Myocyte (in vitro differentiated cells): ENCODE measurements around the gene DEFB114. TPM values are rescaled to one million over a fixed set of nuclear protein-coding genes. Genes with fewer than 3 reads are reported as not detected.

ENCODE experiments used
- DNase-seq: peaks from one replicate; pipeline ENCODE4 v3.0.0-alpha.2; 2012; ENCODE audit warnings: low read depth
- total RNA-seq: library from RNA; depleted of rRNA; stranded (reverse); fragments of >200 nt; gene quantifications from 2 replicates; pipeline ENCODE4 v1.2.3, GENCODE V29; 2014

The DEFB114 gene
- total RNA-seq, 1 donor from 2014 or later = not detected

- DNase-seq = no peak
Observed at GRCh38 chr6:49937017-49937416, 26.9 kb downstream of the DEFB114 start.

GRCh38 chr6:49935387-49935786 lies 28.6 kb downstream of the DEFB114 start:
- DNase-seq = no peak

GRCh38 chr6:49934770-49935169 lies 29.2 kb downstream of the DEFB114 start:
- no peak for DNase-seq

- DNase-seq = no peak
Observed at GRCh38 chr6:49933526-49933925, 30.4 kb downstream of the DEFB114 start.

- no peak for DNase-seq
Observed at GRCh38 chr6:49929340-49929739, 34.6 kb downstream of the DEFB114 start.

- peak; percentile 38 for DNase-seq
Observed at GRCh38 chr6:49923826-49924225, 40.1 kb downstream of the DEFB114 start.

GRCh38 chr6:49919935-49920644 lies 43.9 kb downstream of the DEFB114 start:
- DNase-seq = no peak

GRCh38 chr6:49919261-49919660 lies 44.7 kb downstream of the DEFB114 start:
- no peak for DNase-seq

- DNase-seq = no peak
Observed at GRCh38 chr6:49918787-49919186, 45.2 kb downstream of the DEFB114 start.

GRCh38 chr6:49915035-49915434 lies 48.9 kb downstream of the DEFB114 start:
- peak; percentile 9 for DNase-seq

GRCh38 chr6:49913636-49914375 lies 50.2 kb downstream of the DEFB114 start:
- DNase-seq = peak; percentile 39

GRCh38 chr6:49912196-49912595 lies 51.8 kb downstream of the DEFB114 start:
- no peak for DNase-seq

GRCh38 chr6:49911252-49911651 lies 52.7 kb downstream of the DEFB114 start:
- no peak for DNase-seq

Other genes with a start within 250 kb of the DEFB114 start
- gene CRISP3, start 219.8 kb downstream of the DEFB114 start, total RNA-seq = not detected in 2 replicates
- not detected in 2 replicates for gene PGK2, start 176.9 kb downstream of the DEFB114 start, total RNA-seq
- gene CRISP1, start 97.6 kb downstream of the DEFB114 start, total RNA-seq = not detected in 2 replicates
- not detected in 2 replicates for gene DEFB113, start 5.5 kb upstream of the DEFB114 start, total RNA-seq
- not detected in 2 replicates for gene DEFB110, start 57.8 kb upstream of the DEFB114 start, total RNA-seq
- not detected in 2 replicates for gene DEFB112, start 85.8 kb upstream of the DEFB114 start, total RNA-seq